Trophoblast cell (in vitro differentiated cells and primary cell): ENCODE results near the gene CNOT11.

Experiments used
- DNase-seq, 2 donors: peaks; one replicate each; pipeline ENCODE4 v3.0.0-alpha.2; 2016
- H2AFZ ChIP-seq: 2 replicates; pipeline ENCODE4 v1.6.1; 2013; ENCODE audit warnings: low read length, moderate library complexity, mild to moderate bottlenecking; ENCODE audit not compliant: insufficient read depth, poor library complexity
- H2AK5ac ChIP-seq: 2 replicates; pipeline ENCODE4 v1.6.1; 2013; ENCODE audit warnings: mild to moderate bottlenecking, low read length
- H2BK120ac ChIP-seq: 2 replicates; pipeline ENCODE4 v1.6.1; 2013; ENCODE audit warnings: low read length, mild to moderate bottlenecking, moderate library complexity; ENCODE audit not compliant: insufficient read depth, poor library complexity
- H2BK12ac ChIP-seq: 2 replicates; pipeline ENCODE4 v1.6.1; 2013; ENCODE audit warnings: mild to moderate bottlenecking, low read length, moderate library complexity
- H2BK5ac ChIP-seq: 2 replicates; pipeline ENCODE4 v1.6.1; 2013; ENCODE audit warnings: low read length, low read depth, moderate library complexity, mild to moderate bottlenecking; ENCODE audit not compliant: poor library complexity
- H3K14ac ChIP-seq: 2 replicates; pipeline ENCODE4 v1.6.1; 2013; ENCODE audit warnings: mild to moderate bottlenecking, low read length
- H3K18ac ChIP-seq: 2 replicates; pipeline ENCODE4 v1.6.1; 2013; ENCODE audit warnings: mild to moderate bottlenecking, low read length
- H3K23ac ChIP-seq: 2 replicates; pipeline ENCODE4 v1.6.1; 2013; ENCODE audit warnings: low read length
- H3K27ac ChIP-seq: 2 replicates; pipeline ENCODE4 v1.5.1; 2013; ENCODE audit warnings: low read depth, mild to moderate bottlenecking, inconsistent platforms, low read length, moderate library complexity
- H3K27me3 ChIP-seq: 2 replicates; pipeline ENCODE4 v1.6.1; 2013; ENCODE audit warnings: inconsistent platforms, mild to moderate bottlenecking, low read length, moderate library complexity; ENCODE audit not compliant: insufficient read depth
- H3K36me3 ChIP-seq, 2 experiments: 1 replicate in 1 of 2; 2 replicates in 1 of 2; pipeline ENCODE4 v1.6.1; 2013; ENCODE audit warnings: low read length in 2 of 2, mild to moderate bottlenecking in 2 of 2, moderate library complexity in 1 of 2; ENCODE audit not compliant: insufficient read depth in 2 of 2, control insufficient read depth in 1 of 2
- H3K4ac ChIP-seq: 2 replicates; pipeline ENCODE4 v1.6.1; 2013; ENCODE audit warnings: low read depth, mild to moderate bottlenecking, low read length, moderate library complexity
- H3K4me1 ChIP-seq, 2 experiments: 1 replicate in 1 of 2; 2 replicates in 1 of 2; pipeline ENCODE4 v1.6.1; 2013; ENCODE audit warnings: low read length in 2 of 2, mild to moderate bottlenecking in 2 of 2, moderate library complexity in 1 of 2; ENCODE audit not compliant: insufficient read depth in 2 of 2, control insufficient read depth in 1 of 2
- H3K4me2 ChIP-seq: 2 replicates; pipeline ENCODE4 v1.6.1; 2013; ENCODE audit warnings: inconsistent platforms, mild to moderate bottlenecking, low read length, moderate library complexity
- H3K4me3 ChIP-seq: 2 replicates; pipeline ENCODE4 v1.5.1; 2013; ENCODE audit warnings: mild to moderate bottlenecking, low read depth, low read length, inconsistent platforms
- H3K79me1 ChIP-seq: one replicate; pipeline ENCODE4 v1.6.1; 2013; ENCODE audit warnings: low read length
- H3K79me2 ChIP-seq: 2 replicates; pipeline ENCODE4 v1.6.1; 2013; ENCODE audit warnings: low read length, mild to moderate bottlenecking; ENCODE audit not compliant: control insufficient read depth, insufficient read depth, poor library complexity
- H3K9ac ChIP-seq: 2 replicates; pipeline ENCODE4 v1.6.1; 2013; ENCODE audit warnings: mild to moderate bottlenecking, low read length
- H3K9me3 ChIP-seq: 2 replicates; pipeline ENCODE4 v1.6.1; 2013; ENCODE audit warnings: low read depth, mild to moderate bottlenecking, control low read depth, inconsistent platforms, low read length; ENCODE audit not compliant: insufficient read depth
- H4K12ac ChIP-seq: 2 replicates; pipeline ENCODE4 v1.6.1; 2013; ENCODE audit warnings: low read depth, mild to moderate bottlenecking, low read length, moderate library complexity
- H4K8ac ChIP-seq: 2 replicates; pipeline ENCODE4 v1.6.1; 2013; ENCODE audit warnings: low read depth, mild to moderate bottlenecking, low read length, moderate library complexity
- H4K91ac ChIP-seq: one replicate; pipeline ENCODE4 v1.6.1; 2013; ENCODE audit warnings: low read depth, mild to moderate bottlenecking, low read length, moderate library complexity
- WGBS: extraction: QIAGEN DNeasy Blood & Tissue Kit; methylation state at CpG from one replicate; pipeline ENCODE4 v1.1.7; 2013; ENCODE audit warnings: missing lambda C conversion rate; ENCODE audit not compliant: insufficient read length, insufficient coverage; ENCODE audit errors: extremely low coverage; 5-methylcytosine and 5-hydroxymethylcytosine counted together

The CNOT11 gene

GRCh38 chr2:101256316-101256715, 3.6 kb downstream of the CNOT11 start:
- H3K23ac ChIP-seq = no peak overlapping the region
- no CpG with 5 or more reads among the region's 2 CpGs for WGBS
- no peak overlapping the region for H3K9ac ChIP-seq
- peaks cover 4 to 9% of the 10 kb centered on the region in 2 experiments for H3K4me1 ChIP-seq
- H4K8ac ChIP-seq = no peak overlapping the region
- H4K91ac ChIP-seq = no peak overlapping the region
- H3K27me3 ChIP-seq = no peaks in the 10 kb centered on the region
- peaks cover 9% of the 10 kb centered on the region for H3K79me1 ChIP-seq
- no peak overlapping the region for H3K4me2 ChIP-seq
- H4K12ac ChIP-seq = no peak overlapping the region
- no peak overlapping the region for H3K4me3 ChIP-seq
- H2BK12ac ChIP-seq = no peak overlapping the region
- H2BK120ac ChIP-seq = no peak overlapping the region
- H3K4ac ChIP-seq = no peak overlapping the region
- no peak overlapping the region for H3K14ac ChIP-seq
- H3K9me3 ChIP-seq = no peaks in the 10 kb centered on the region
- no peak overlapping the region for H2AFZ ChIP-seq
- peak; percentile 70 to 85 for DNase-seq
- no peak overlapping the region for H2AK5ac ChIP-seq
- peaks cover 9% of the 10 kb centered on the region for H3K79me2 ChIP-seq
- no peak overlapping the region for H3K18ac ChIP-seq
- H3K36me3 ChIP-seq = peaks cover 6% of the 10 kb centered on the region in 2 experiments
- no peak overlapping the region for H2BK5ac ChIP-seq
- no peak overlapping the region for H3K27ac ChIP-seq

DNA sequence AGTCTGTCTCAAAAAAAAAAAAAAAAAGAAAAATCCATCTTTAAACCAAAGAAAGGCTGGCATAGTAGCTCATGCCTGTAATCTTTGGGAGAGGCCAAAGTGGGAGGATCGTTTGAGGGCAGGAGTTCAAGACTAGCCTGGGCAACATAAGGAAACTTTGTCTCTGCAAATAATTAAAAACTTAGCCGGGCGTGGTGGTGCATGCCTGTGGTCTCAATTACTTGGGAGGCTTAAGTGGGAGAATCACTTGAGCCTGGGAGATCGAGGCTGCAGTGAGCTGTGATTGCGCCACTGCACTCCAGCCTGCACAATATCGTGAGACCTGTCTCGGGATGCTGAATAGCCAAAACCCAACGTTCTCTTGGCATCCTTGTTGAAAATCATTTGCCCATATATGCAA, 6.1 kb downstream of the CNOT11 start:
- Histone ChIP-seq H2BK12ac (no peak overlapping the region), H2AK5ac (no peak overlapping the region), H3K4me2 (no peak overlapping the region), H2AFZ (no peak overlapping the region), H3K79me1 (no peaks in the 10 kb centered on the region), H3K23ac (no peak overlapping the region), H3K4me3 (peak overlapping the region; percentile 49), H3K18ac (no peak overlapping the region), H3K27me3 (no peaks in the 10 kb centered on the region), H2BK5ac (no peak overlapping the region), H3K27ac (no peak overlapping the region), H4K91ac (no peak overlapping the region), H4K8ac (no peak overlapping the region), H3K36me3 (peaks cover 10 to 15% of the 10 kb centered on the region in 2 experiments), H3K9ac (no peak overlapping the region), H3K79me2 (no peaks in the 10 kb centered on the region), H3K9me3 (no peaks in the 10 kb centered on the region), H3K4ac (no peak overlapping the region), H2BK120ac (no peak overlapping the region), H3K4me1 (peaks cover 2 to 6% of the 10 kb centered on the region in 2 experiments), H4K12ac (no peak overlapping the region), H3K14ac (no peak overlapping the region)
- WGBS = no CpG with 5 or more reads among the region's 8 CpGs
- DNase-seq = no peak

- WGBS = no CpG with 5 or more reads among the region's 4 CpGs
- Histone ChIP-seq H3K9ac (no peak overlapping the region), H2BK120ac (no peak overlapping the region)
Measured at GRCh38 chr2:101262142-101262541, 9.5 kb downstream of the CNOT11 start.

GRCh38 chr2:101263377-101263800, 10.7 kb downstream of the CNOT11 start:
- H4K91ac ChIP-seq = no peak overlapping the region
- H3K4me2 ChIP-seq = no peak overlapping the region
- no peaks in the 10 kb centered on the region for H3K9me3 ChIP-seq
- H2BK5ac ChIP-seq = no peak overlapping the region
- no peak overlapping the region for H2AK5ac ChIP-seq
- peaks cover 14 to 23% of the 10 kb centered on the region in 2 experiments for H3K36me3 ChIP-seq
- H3K27ac ChIP-seq = no peak overlapping the region
- no peak overlapping the region for H3K9ac ChIP-seq
- H2BK120ac ChIP-seq = no peak overlapping the region
- H3K4me3 ChIP-seq = no peak overlapping the region
- no peaks in the 10 kb centered on the region for H3K27me3 ChIP-seq
- no peak for DNase-seq
- no peak overlapping the region for H4K8ac ChIP-seq
- no peak overlapping the region for H3K4ac ChIP-seq
- no peak overlapping the region for H4K12ac ChIP-seq
- H3K4me1 ChIP-seq = peaks cover 8 to 12% of the 10 kb centered on the region in 2 experiments
- no peak overlapping the region for H2BK12ac ChIP-seq
- WGBS = no CpG with 5 or more reads among the region's 1 CpG
- H2AFZ ChIP-seq = no peak overlapping the region
- H3K79me1 ChIP-seq = no peaks in the 10 kb centered on the region
- H3K18ac ChIP-seq = no peak overlapping the region
- no peaks in the 10 kb centered on the region for H3K79me2 ChIP-seq
- H3K14ac ChIP-seq = no peak overlapping the region
- H3K23ac ChIP-seq = no peak overlapping the region

More at GRCh38 chr2:101262142-101262541, 9.5 kb downstream of the CNOT11 start:
- no peak for DNase-seq
- Histone ChIP-seq H3K4me2 (no peak overlapping the region), H3K27ac (no peak overlapping the region), H3K23ac (no peak overlapping the region), H4K91ac (no peak overlapping the region), H3K4me3 (no peak overlapping the region), H4K8ac (no peak overlapping the region), H3K4ac (no peak overlapping the region), H2BK12ac (no peak overlapping the region), H2BK5ac (no peak overlapping the region), H3K36me3 (peaks cover 16 to 23% of the 10 kb centered on the region in 2 experiments), H3K27me3 (no peaks in the 10 kb centered on the region), H3K79me2 (no peaks in the 10 kb centered on the region), H3K79me1 (no peaks in the 10 kb centered on the region), H3K4me1 (peaks cover 2 to 3% of the 10 kb centered on the region in 2 experiments), H3K9me3 (no peaks in the 10 kb centered on the region), H3K18ac (no peak overlapping the region), H2AK5ac (no peak overlapping the region), H4K12ac (no peak overlapping the region), H2AFZ (no peak overlapping the region), H3K14ac (no peak overlapping the region)
